ENCODE measurements around the gene ROPN1B. TPM values are rescaled to one million over a fixed set of nuclear protein-coding genes. Genes with fewer than 3 reads are reported as not detected.
A peak's percentile ranks its signal among the peaks of the same experiment; 100 is the strongest.
"Not testable (repeated sequence)": the region's sequence is repeated elsewhere in the genome, so short reads cannot be mapped to it uniquely, and the experiment has no call there.

Gene ROPN1B
- total RNA-seq, 1 donor from 2014 or later = not detected

- peaks cover 6% of the 10 kb centered on the region for H3K27me3 ChIP-seq (ENCODE audit: control insufficient read depth, insufficient read depth, low read length)
- no peak for DNase-seq (ENCODE audit: low read depth)
- TF ChIP-seq, protein P1, sequence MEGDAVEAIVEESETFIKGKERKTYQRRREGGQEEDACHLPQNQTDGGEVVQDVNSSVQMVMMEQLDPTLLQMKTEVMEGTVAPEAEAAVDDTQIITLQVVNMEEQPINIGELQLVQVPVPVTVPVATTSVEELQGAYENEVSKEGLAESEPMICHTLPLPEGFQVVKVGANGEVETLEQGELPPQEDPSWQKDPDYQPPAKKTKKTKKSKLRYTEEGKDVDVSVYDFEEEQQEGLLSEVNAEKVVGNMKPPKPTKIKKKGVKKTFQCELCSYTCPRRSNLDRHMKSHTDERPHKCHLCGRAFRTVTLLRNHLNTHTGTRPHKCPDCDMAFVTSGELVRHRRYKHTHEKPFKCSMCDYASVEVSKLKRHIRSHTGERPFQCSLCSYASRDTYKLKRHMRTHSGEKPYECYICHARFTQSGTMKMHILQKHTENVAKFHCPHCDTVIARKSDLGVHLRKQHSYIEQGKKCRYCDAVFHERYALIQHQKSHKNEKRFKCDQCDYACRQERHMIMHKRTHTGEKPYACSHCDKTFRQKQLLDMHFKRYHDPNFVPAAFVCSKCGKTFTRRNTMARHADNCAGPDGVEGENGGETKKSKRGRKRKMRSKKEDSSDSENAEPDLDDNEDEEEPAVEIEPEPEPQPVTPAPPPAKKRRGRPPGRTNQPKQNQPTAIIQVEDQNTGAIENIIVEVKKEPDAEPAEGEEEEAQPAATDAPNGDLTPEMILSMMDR (IDR thresholded peaks at IDR 0.05; ENCODE audit: insufficient read depth, low read length, poor library complexity, severe bottlenecking) = no peak
Measured at GRCh38 chr3:125965505-125965904, 3.5 kb upstream of the ROPN1B start.

DNA sequence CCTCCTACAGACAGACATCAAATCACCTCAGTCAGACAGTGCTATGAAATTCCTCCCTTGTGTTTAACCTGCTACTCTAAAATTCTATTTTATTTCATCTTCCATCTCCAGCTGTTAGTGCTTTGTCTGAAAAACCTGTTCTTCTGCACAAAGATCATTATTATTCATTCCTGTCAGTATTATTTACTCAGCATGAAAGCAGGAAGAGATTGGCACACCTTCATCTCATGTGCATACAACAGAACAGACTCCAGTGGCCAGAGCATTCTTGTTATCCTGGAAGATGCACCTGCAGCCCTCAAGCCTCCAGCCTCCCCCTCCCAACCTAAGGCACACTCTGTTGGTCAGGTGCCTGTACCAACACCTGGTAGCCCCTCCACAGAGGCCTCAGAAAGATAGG is 1.8 kb upstream of the ROPN1B start:
- TF ChIP-seq, protein P1 (IDR thresholded peaks at IDR 0.05; ENCODE audit: insufficient read depth, low read length, poor library complexity, severe bottlenecking) = no peak
- no peaks in the 10 kb centered on the region for H3K36me3 ChIP-seq (ENCODE audit: control insufficient read depth, insufficient read depth, low read length)
- H3K4me3 ChIP-seq (ENCODE audit: low read depth, low read length) = no peak overlapping the region
- DNase-seq (ENCODE audit: low read depth) = no peak
- peaks cover 14% of the 10 kb centered on the region for H3K27me3 ChIP-seq (ENCODE audit: control insufficient read depth, insufficient read depth, low read length)

More at GRCh38 chr3:125965505-125965904, 3.5 kb upstream of the ROPN1B start:
- Histone ChIP-seq H3K4me3 (ENCODE audit: low read depth, low read length) (no peak overlapping the region), H3K36me3 (ENCODE audit: control insufficient read depth, insufficient read depth, low read length) (no peaks in the 10 kb centered on the region)

DNA sequence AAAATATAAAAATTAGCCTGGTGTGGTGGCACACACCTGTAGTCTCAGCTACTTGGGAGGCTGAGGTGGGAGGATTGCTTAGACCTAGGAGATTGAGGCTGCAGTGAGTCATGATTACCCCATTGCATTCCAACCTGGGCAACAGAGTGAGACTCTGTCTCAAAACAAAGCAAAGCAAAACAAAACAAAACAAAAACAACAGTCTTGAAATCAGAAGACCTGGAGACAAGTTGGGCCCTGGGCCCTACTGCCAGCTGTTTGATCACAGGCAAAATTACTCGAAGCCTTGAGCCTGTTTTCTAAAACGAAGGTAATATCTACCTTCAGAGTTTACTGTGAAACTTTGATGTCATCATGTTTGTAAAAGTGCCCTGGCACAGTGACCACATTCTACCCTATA is 857 bp upstream of the ROPN1B start:
- peaks cover 16% of the 10 kb centered on the region for H3K27me3 ChIP-seq (ENCODE audit: control insufficient read depth, insufficient read depth, low read length)
- H3K4me3 ChIP-seq (ENCODE audit: low read depth, low read length); DNase-seq (ENCODE audit: low read depth); H3K36me3 ChIP-seq (ENCODE audit: control insufficient read depth, insufficient read depth, low read length): not testable (repeated sequence)

- not testable (repeated sequence) for H3K36me3 ChIP-seq (ENCODE audit: control insufficient read depth, insufficient read depth, low read length); DNase-seq (ENCODE audit: low read depth); H3K4me3 ChIP-seq (ENCODE audit: low read depth, low read length)
- TF ChIP-seq, protein P1 (IDR thresholded peaks at IDR 0.05; ENCODE audit: insufficient read depth, low read length, poor library complexity, severe bottlenecking) = peak; percentile 52
- peaks cover 18% of the 10 kb centered on the region for H3K27me3 ChIP-seq (ENCODE audit: control insufficient read depth, insufficient read depth, low read length)
Measured at GRCh38 chr3:125971997-125972944, 3.3 kb downstream of the ROPN1B start.

GRCh38 chr3:125975245-125976002 is 6.4 kb downstream of the ROPN1B start:
- not testable (repeated sequence) for DNase-seq (ENCODE audit: low read depth); H3K4me3 ChIP-seq (ENCODE audit: low read depth, low read length); H3K36me3 ChIP-seq (ENCODE audit: control insufficient read depth, insufficient read depth, low read length)
- peaks cover 12% of the 10 kb centered on the region for H3K27me3 ChIP-seq (ENCODE audit: control insufficient read depth, insufficient read depth, low read length)

- H3K4me3 ChIP-seq (ENCODE audit: low read depth, low read length); H3K27me3 ChIP-seq (ENCODE audit: control insufficient read depth, insufficient read depth, low read length); DNase-seq (ENCODE audit: low read depth); H3K36me3 ChIP-seq (ENCODE audit: control insufficient read depth, insufficient read depth, low read length): not testable (repeated sequence)
Measured at GRCh38 chr3:125976003-125976390, 7.0 kb downstream of the ROPN1B start.

- H3K36me3 ChIP-seq (ENCODE audit: control insufficient read depth, insufficient read depth, low read length); DNase-seq (ENCODE audit: low read depth); H3K4me3 ChIP-seq (ENCODE audit: low read depth, low read length): not testable (repeated sequence)
Measured at GRCh38 chr3:125977104-125977503, 8.1 kb downstream of the ROPN1B start.

GRCh38 chr3:125984951-125985350 is 16.0 kb downstream of the ROPN1B start:
- H3K36me3 ChIP-seq (ENCODE audit: control insufficient read depth, insufficient read depth, low read length); DNase-seq (ENCODE audit: low read depth); H3K27me3 ChIP-seq (ENCODE audit: control insufficient read depth, insufficient read depth, low read length); H3K4me3 ChIP-seq (ENCODE audit: low read depth, low read length): not testable (repeated sequence)

More at GRCh38 chr3:125977104-125977503, 8.1 kb downstream of the ROPN1B start:
- not testable (repeated sequence) for H3K27me3 ChIP-seq (ENCODE audit: control insufficient read depth, insufficient read depth, low read length)

Measured in kidney epithelial cell (primary cell).